ENCODE measurements around the gene CHRNA5. TPM values are rescaled to one million over a fixed set of nuclear protein-coding genes. Genes with fewer than 3 reads are reported as not detected.
"Not testable (repeated sequence)": the region's sequence is repeated elsewhere in the genome, so short reads cannot be mapped to it uniquely, and the experiment has no call there.

The CHRNA5 gene
- 1 to 10 TPM in 4 of 9 donors, under 1 TPM in 4, not detected in 1; 0.18 to 1.7 (median 1.1) TPM for total RNA-seq
- polyA plus RNA-seq, result 1 to 10 TPM; 1.0 to 1.7 (median 1.6) TPM
- long read RNA-seq, donor 1, result 0 reads
- long read RNA-seq, donor 2, result 0 reads
- long read RNA-seq, donor 3, result 0 reads
- long read RNA-seq, donor 4, result 0 reads
- long read RNA-seq, donor 5, partial matches to known transcripts, result 1 of 1 reads
- long read RNA-seq, donor 5, other reads (novel, unspliced or antisense), result 0 of 1 reads
- long read RNA-seq, donor 6, result 0 reads
- long read RNA-seq, donor 7, result 0 reads
- long read RNA-seq, donor 8, result 0 reads
- long read RNA-seq, donor 9, partial matches to known transcripts, result 0 of 1 reads
- long read RNA-seq, donor 9, other reads (novel, unspliced or antisense), result 0 of 1 reads
- long read RNA-seq, donor 10, partial matches to known transcripts, result 5 of 12 reads
- long read RNA-seq, donor 10, other reads (novel, unspliced or antisense), result 7 of 12 reads

- no peaks in the 10 kb centered on the region for H3K36me3 ChIP-seq (replicated peaks in 1 of 2)
- TF ChIP-seq POLR2A (IDR thresholded peaks at IDR 0.05) (no peak), CTCF (IDR thresholded peaks at IDR 0.05) (no peak)
- H3K9me3 ChIP-seq (replicated peaks in 1 of 3), result no peaks in the 10 kb centered on the region
- intact Hi-C loops (cut with DNase I), result no loop called here
- peak within 1 kb of the TSS in 2 of 5 donors; percentile 57 to 69 for H3K27ac ChIP-seq
- peaks cover 7 to 16% of the 10 kb centered on the region in 2 donors for H3K4me1 ChIP-seq (replicated peaks in 1 of 2)
- DNase-seq, result peak; percentile 83 to 95 (median 88)
- WGBS, 4 donors, result 0 to 3% (median 1%) methylated on average over 21 to 75 of the region's 75 CpGs
- peaks cover 5% of the 10 kb centered on the region for H3K27me3 ChIP-seq
- H3K4me3 ChIP-seq, result peak within 1 kb of the TSS in 3 of 4 donors; percentile 14 to 78 (median 20)
These were observed at the start of gene CHRNA5 for GRCh38 chr15:78565097-78565950. CHRNA5 (plus strand) TSS chr15:78565520; CDS start chr15:78565720, 200 bp downstream.

GRCh38 chr15:78520035-78520434, 45.3 kb upstream of the CHRNA5 start:
- H3K4me1 ChIP-seq (replicated peaks in 1 of 2); H3K27me3 ChIP-seq; intact Hi-C loops (cut with DNase I); H3K36me3 ChIP-seq (replicated peaks in 1 of 2); DNase-seq; H3K27ac ChIP-seq; H3K9me3 ChIP-seq (replicated peaks in 1 of 3); H3K4me3 ChIP-seq: not testable (repeated sequence)
- 98 to 100% (median 98%) methylated on average over 2 to 3 of the region's 3 CpGs for WGBS, 4 donors

- TF ChIP-seq POLR2A (IDR thresholded peaks at IDR 0.05) (no peak), CTCF (IDR thresholded peaks at IDR 0.05) (no peak)
- WGBS, 4 donors, result 86 to 100% (median 93%) methylated on average over 5 of the region's 5 CpGs
- intact Hi-C loops (cut with DNase I), result no loop called here
- H3K4me1 ChIP-seq (replicated peaks in 1 of 2), result no peaks in the 10 kb centered on the region
- DNase-seq, result no peak
- H3K9me3 ChIP-seq (replicated peaks in 1 of 3), result no peaks in the 10 kb centered on the region
- H3K27me3 ChIP-seq, result no peaks in the 10 kb centered on the region
- H3K27ac ChIP-seq, result no peak overlapping the region
- no peaks in the 10 kb centered on the region for H3K36me3 ChIP-seq (replicated peaks in 1 of 2)
- no peak overlapping the region for H3K4me3 ChIP-seq
These were observed 41.1 kb upstream of the CHRNA5 start for GRCh38 chr15:78524230-78524629.

GRCh38 chr15:78527325-78527724, 38.0 kb upstream of the CHRNA5 start:
- no peaks in the 10 kb centered on the region for H3K9me3 ChIP-seq (replicated peaks in 1 of 3)
- H3K4me3 ChIP-seq, result no peak overlapping the region
- H3K4me1 ChIP-seq (replicated peaks in 1 of 2), result no peaks in the 10 kb centered on the region
- no peaks in the 10 kb centered on the region for H3K27me3 ChIP-seq
- DNase-seq, result no peak
- 85 to 92% (median 91%) methylated on average over 5 of the region's 5 CpGs for WGBS, 4 donors
- TF ChIP-seq CTCF (IDR thresholded peaks at IDR 0.05), result no peak
- TF ChIP-seq POLR2A (IDR thresholded peaks at IDR 0.05), result no peak
- no peak overlapping the region for H3K27ac ChIP-seq
- intact Hi-C loops (cut with DNase I), result no loop called here
- H3K36me3 ChIP-seq (replicated peaks in 1 of 2), result no peaks in the 10 kb centered on the region

All from adrenal gland (tissue), 19 donors.